HG02938 (cell line): ENCODE data around the gene CUX1.

Experiments used
- ATAC-seq: cut with Tn5 transposase; IDR thresholded peaks from one replicate; pipeline ENCODE4 v1.9.1; 2021; ENCODE audit warnings: mild to moderate bottlenecking, moderate library complexity; ENCODE audit not compliant: unreplicated experiment

The CUX1 gene

DNA sequence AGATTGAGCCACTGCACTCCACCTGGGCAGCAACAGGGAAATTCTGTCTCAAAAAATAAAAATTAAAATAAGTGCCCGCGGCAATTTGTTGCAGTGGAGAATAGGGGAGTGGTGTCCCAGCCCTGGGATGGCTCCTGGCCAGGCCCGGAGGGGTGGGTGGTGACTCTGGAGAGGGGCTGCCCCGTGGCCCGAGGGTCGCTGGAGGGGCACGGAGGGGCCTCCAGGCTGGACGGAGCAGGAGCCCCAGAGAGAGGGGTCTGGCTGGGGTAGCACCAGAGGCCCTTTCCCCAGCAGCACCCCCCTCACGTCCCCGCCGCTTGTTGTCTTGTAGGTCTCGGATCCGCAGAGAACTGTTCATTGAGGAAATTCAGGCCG is 430.6 kb downstream of the CUX1 start:
- no peak for ATAC-seq

DNA sequence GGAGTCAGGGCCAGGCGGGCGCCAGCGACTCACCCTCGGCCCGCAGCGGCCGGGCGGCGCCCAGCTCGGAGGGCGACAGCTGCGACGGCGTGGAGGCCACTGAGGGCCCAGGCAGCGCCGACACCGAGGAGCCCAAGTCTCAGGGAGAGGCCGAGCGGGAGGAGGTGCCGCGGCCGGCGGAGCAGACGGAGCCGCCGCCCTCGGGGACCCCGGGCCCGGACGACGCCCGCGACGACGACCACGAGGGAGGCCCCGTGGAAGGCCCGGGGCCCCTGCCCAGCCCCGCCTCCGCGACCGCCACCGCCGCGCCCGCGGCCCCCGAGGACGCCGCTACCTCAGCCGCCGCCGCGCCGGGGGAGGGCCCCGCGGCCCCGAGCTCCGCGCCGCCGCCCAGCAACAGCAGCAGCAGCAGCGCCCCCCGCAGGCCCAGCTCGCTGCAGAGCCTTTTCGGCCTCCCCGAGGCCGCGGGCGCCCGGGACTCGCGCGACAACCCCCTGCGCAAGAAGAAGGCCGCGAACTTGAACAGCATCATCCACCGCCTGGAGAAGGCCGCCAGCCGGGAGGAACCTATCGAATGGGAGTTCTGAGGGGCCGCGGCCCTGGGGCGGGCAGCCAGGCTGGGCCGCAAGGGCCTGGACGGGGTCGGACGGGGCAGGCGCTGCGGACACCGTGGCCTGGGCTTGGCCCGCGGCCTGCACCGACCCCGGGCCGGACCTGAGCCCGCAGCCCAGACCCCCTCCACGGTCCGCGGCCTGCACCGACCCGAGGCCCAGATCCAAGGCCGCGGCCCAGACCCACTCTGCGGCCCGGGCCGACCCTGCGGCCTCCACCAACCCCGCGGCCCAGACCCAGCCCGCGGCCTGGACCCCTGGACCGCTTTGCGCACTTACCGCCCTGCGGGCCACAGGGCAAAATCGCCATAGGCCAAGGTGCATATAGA is 431.3 kb downstream of the CUX1 start:
- no peak for ATAC-seq

DNA sequence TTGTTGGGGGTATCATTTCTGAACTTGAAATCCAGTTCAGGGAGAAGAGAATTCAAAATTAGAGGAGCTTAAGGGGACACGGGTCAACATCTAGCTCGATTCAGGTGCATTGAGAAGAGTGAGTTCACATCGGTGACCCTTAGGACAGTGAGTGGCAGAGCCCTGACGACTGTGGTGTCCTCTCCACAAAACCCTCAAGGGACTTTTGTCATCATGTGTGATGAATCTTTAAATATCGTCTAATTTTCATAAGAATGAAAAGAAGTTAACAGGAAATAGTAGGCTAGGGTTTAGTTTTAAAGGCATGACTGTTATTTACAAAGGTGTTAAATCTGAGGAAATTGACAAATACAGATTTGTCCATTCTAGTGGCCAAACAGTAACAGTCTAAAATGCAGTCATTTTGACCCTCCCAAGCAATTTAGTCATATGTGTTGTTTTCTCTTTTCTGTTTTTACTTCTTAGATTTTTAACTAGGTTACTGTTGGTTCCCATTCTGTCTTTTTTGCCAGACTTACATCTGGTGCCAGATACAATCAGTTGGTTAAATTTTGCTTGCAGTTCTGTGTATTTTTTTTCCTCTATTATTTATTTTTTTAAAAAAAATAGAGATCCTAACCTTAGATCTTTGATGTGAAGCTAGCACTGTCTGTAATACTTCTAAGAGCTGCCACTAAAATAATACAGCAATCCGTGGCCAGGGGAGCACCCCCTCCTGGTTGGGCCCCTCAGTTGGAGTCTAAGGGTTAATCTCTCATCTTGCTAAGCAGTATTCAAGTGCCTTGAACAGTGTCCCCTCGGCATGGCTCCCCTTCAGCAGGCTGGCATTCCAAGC is 434.3 kb downstream of the CUX1 start:
- no peak for ATAC-seq

DNA sequence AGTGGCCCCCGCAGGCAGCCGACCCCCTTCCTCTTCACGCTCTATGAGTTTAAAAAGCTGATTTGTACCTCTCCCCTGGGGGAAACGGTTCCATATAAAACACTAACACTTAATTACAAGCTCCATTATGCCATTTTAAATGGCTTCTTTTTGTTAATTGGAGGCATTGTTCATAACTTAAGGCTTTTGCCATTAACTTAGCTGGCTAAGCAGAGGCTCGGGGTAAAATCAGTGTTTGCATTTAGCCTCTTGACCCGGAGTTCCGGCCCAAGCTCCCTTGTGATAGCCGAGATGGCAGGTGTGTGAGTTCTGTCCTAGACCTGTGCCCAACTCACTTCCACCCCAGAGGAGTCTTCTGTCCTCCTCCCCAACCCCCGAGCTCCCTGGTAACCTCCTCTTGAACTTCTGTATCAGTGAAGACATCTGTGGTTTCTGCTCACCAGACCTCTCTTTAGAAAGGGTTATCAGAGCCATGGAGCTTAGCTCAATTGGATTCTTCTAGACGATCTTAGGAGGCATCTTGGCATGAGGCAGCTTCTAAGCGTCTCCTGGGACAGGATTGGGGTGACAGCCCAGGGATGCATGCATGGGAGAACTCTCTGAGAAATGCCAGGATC is 435.0 kb downstream of the CUX1 start:
- ATAC-seq: no peak

DNA sequence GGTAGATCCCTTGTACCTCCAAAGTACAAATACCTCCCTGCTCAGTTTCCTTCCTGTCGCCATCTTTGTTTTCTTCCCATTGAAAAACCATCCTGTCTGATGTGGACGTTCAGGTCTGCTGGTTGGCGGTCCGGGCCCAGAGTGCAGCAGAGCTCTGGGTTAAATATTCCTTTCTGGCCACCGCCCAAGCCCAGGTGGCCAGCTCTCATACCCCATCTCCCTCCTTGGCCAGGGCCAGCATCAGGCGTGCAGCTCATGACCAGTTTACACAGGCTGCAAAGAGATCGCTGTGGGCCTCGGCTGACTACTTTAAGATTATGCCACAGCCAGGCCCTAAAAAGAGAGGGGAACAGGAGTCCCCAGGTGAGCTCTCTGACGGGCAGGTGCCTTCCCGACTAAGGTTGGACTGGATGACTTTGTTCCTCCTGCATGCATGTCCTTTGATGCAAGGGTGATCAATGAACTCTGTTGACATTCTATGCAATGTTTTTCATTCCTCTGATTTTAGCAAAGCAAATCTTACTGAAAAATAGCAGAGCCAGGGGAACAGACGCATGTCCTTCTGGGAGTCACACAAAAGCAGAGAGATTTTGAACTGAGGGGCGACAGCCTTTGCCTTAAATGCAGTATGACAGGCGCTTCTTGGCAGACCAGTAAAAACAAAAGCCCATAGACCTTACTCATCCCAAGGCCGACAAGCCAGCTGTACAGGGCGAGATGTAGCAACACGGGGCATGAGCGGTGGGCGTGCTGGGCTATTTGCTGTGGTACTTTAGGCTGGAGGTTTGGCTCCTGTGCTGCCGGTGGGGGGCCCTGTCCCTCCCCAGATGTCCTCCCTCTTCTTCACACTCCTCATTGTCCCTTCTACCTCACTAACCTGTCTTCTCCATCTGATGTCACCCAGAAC is 435.9 kb downstream of the CUX1 start:
- ATAC-seq: no peak

DNA sequence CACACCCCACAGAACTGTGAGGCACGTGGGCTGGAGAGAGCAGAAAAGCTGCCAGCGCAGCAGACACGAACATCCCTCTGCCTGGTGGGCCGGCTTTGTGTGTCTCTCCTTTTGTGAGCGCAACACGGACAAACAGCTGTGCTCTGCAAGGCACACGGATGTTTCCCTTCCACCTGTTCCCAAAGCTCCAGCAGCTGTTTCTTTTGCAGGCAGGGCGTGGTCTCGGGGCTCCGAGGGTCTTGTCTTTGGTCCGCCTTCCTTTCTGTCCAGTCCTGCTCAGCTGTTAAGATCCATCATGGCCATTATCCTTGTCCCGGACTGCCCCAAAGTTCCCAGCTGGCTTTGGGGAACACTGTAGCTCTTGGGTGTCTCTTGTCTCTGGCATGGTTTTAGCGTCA is 436.5 kb downstream of the CUX1 start:
- no peak for ATAC-seq

DNA sequence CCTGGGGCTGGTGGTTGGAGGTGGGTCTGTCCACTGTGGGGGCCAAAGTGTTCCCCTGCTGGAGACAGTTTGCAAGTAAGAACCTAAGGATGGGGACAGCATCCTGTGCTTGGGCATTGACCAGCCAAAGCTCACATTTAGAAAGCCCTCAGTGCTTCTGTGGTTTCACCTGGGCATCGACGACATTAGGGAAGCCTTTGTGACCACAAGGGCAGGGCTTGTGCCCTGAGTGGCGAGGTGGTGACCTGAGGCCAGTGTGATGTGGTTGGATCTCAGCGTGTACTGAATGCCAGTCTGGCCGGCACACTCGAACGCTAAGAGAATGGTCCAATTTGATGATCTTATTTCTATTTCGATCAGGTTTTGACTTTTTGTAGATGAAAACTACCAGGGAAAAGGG is 437.1 kb downstream of the CUX1 start:
- no peak for ATAC-seq

DNA sequence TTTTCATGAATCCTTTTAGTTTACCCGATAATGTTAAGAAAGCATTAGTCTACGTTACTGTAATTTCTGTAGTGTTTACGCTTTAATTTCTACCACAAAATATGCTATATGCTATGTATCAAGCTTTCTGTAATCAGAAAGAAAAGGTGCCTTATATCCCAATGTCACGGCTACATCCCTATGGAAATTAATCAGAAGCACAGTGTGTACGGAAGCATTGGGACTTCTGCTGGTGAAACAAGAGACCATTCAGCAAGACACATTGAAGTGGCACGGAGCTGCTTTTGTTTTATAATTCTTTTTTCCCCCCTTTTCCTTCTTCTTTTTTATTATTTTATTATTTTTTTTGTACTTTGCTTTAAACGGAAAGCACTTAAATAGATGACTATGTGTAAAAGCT is 438.1 kb downstream of the CUX1 start:
- ATAC-seq: no peak

DNA sequence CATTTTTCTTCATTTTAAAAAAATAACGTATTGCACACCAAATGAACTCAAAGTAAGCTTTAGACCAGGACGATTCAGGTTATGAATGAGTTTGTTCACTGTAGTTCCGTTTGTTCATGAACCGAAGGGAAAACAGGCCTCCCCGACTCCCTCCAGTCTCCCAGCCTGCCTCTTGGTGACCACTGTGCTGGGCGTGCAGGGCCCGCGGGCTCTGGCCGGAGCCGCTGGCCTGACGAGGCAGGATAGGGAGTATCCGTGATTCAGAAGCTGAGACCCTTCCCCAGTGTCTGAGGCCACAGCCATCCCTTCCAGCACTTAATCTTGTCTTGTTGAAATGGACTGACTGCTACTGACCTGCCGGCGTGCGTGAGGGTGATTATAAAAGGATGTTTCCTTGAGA is 438.5 kb downstream of the CUX1 start:
- no peak for ATAC-seq

DNA sequence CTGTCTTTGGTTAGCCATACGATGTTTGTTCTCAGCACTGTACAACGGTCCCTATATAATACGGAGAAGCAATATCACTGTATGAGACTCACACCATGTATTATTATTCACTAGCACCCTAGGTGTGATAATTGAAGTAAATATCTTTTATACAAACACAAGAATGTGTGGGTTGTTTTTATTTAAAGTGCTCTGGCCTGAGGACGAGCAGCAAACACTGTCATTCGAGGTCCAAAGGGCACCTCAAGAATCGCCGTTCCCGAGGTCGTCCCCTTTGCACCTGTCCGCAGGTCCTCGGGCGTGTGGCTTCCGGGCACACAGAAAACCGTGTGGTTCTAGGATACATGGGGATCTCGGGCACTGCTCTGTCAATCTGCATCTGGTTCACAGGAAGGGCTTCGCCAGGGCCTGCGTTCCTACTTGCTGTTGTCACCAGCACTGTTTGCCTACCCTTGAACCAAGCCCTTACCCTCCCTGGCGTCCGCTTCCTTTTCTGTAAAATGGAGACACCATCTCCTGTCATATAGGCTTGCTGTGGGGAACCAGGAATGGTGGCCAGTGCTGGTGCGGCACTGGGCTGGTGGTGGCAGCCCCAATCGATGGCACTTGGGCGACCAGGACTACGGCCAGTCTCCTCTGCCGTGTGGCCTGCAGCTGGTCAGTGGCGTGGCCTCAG is 440.8 kb downstream of the CUX1 start:
- no peak for ATAC-seq

DNA sequence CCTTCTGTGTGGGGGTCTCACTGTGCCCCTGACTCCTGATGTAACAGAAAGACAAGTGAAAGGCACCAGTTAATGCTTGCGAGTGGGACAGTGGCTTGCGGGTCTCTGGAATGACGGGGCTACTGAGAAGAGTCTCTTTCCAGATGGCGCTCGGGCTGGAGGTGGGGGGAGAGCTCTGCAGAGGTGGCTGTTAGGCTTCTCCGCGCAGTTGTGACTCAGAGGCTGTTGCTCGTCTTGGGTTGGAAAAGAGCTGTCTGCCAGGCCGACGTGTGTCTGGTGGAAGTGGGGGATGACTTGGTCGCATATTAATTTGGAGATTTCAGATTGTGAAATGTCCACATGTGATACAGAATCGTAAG is 441.3 kb downstream of the CUX1 start:
- no peak for ATAC-seq

DNA sequence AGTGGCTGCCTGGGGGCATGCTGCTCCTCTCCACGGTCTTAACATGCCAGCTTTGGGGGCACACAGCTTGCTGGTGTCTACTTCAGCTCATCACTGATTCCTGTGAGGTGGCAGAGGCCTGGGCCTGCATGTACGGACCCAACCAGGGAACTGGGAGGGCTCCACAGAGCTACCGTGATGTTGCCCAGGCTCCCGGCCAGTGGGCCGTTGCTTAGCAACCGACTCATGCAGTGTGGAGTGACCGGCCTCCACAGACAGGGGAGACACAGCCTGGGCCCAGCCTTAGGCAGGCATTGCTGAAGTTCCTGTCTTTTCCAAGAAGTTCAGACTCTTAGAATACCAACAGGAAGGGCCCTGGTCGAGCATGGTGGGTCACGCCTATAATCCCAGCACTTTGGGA is 443.4 kb downstream of the CUX1 start:
- ATAC-seq: no peak

DNA sequence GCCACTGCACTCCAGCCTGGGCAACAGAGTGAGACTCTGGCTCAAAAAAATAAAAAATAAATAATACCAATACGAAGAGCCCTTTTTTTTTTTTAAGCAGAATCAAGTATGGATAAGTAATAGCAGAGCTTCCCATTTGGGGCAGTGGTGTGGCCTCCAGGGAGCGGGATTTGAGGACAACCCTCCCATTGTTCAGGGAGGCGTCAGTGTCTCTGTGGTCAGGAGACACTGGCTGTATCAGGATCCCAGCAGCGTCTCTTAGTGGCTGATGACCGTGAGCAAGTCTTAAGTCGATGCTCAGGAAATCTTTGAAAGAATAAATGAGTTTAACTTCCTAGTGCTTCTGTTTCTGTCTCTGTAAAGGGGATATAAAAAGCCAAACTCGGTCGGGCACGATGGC is 444.0 kb downstream of the CUX1 start:
- no peak for ATAC-seq

DNA sequence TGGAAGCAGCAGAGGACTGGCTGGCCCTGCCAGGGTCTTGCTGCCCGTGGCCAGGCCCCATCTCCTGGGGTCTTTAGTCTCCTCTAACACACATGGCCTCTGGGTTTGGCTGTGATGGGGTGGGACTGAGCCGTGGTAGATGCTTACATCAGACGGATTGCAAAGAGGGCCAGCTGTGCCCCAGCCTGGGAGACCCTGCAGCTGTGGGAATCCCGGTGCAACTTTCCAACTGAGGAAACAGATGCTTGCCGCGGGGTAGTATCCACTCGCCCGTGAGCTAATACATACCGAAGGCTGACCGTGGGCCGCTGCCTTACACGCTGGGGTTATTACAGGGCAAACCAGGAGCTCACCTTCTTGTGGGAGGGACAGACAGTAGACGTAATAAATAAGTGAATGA is 445.1 kb downstream of the CUX1 start:
- ATAC-seq: no peak

DNA sequence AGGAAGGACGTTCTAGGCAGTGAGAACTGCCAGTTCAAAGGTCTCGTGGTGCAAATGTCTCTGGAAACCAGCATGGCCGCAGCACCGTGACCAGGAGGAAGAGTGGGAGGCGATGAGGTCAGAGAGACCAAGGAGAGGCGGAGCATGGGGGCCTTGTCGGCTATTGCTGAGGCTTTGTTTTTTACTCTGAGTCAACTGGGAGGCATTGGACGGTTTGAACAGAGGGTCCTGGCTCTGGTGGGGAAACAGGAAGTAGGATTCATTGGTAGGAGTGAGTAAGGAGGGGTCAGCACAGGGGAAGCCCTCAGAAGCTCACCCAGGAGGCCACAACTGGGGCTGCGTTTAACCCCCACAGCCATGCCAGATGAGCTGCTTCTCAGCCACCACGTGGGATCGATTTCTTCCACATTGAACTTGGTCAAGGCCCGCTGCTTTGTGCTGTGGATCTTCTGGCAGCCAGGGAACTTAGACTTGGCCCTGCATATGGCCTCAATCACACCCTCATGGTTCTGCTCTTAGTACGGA is 447.0 kb downstream of the CUX1 start:
- ATAC-seq: no peak

DNA sequence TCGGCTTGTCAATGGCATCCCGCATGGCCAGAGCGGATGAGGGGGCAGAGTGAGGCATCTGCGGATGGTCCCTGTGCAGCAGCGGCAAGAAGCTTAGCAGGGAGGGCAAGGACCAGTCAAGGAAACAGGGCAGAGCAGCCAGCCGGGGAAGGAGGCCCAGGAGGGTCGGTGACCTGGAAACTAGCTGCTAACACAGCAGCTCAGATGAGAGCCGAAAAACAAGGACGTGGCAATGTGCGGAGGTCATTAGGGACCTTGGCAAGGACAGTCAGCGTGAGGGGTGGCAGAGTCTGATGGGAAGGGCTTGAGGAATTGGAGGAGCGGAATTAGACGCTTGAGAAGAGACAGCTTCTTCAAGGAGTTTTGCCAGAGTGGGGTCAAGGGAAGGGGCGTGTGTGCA is 449.1 kb downstream of the CUX1 start:
- no peak for ATAC-seq

DNA sequence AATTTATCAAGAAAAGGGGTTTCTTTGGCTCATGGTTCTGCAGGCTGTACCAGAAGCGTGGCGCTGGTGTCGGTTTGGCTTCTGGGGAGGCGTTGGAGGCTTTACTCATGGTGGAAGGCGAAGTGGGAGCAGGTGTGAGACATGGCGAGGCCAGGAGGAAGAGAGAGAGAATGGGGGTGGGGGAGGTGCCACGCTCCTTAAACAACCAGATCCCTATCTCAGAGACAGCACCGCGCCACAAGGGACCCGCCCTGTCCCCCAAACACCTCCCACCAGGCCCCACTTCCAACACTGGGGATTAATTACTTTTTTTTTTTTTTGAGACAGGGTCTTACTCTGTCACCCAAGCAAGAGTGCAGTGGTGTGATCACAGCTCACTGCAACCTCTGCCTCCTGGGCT is 451.2 kb downstream of the CUX1 start:
- no peak for ATAC-seq

DNA sequence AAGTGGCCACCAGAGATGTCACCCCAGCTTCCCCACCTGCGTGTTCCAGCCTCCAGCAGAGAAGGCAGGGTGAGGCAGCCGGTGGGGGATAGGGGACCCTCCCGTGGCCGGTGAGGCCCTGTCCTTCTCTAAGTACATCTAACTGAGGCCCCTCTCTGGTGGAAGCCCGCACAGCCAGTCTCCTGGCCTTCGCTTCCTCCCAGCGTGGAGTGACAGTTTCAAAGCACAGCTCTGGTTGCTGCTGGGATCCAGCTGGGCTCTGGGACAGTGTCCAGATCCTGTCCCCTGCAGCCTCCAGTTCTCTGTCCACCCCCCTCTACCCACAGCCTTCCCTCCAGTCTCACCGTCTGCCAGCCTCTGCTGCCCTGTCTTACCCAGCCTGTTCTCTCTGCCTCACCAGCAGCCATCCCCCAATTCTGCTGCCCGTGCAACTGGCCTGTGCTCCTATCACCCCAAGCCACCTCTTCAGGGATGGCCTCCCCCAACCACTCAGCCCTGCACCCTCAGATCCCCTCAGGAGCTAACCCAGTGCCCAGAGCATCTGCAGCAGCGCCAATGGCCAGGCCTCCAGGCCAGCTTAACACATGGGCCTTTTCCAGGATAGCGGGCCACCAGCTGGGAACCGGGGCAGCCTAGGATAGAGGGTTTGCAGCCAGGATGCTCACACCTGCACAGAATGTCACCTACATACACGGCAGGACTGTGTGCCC is 452.9 kb downstream of the CUX1 start:
- ATAC-seq: no peak

DNA sequence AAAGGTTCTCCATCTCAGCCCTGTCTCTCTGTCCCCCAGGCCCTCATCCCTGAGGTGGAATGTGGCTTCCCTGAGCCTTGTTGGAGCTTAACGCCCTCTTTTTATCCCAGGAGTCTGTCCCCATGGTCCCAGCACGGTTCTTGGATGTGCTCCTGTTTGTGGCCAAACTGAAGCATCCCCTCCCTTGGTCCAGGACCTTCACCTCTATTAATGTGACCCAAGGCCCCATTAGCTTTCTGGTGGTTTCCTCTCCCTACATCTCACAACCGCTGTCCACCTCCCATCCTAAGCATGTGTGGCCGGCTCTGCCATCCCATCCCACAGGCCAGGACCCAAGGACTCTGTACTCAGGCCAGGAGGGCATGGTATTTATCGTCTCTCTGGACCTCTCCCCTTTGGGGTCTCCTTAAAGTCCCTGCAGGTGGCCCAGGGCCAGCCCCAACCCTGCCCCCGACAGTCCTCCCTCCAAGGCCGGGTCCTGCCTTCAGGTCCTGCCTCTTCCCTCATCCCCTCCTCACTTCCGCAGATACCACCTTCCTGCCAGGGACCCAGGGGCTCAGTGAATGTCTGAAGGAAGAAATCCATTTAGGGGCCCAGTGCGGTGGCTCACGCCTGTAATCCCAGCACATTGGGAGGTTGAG is 453.9 kb downstream of the CUX1 start:
- ATAC-seq: no peak
